22Rv1 (cell line): ENCODE data around the gene BRD9.

Experiments used
- ZFX ChIP-seq: fragments of 450-650 bp; IDR thresholded peaks from 2 replicates; pipeline ENCODE4 v1.6.1; 2017; ENCODE audit warnings: antibody characterized with exemption, borderline replicate concordance
- TF ChIP-seq, protein P1 (sequence below): fragments of 450-650 bp; IDR thresholded peaks from 2 replicates; pipeline ENCODE4 v1.5.1; 2017; ENCODE audit warnings: mild to moderate bottlenecking

- TF ChIP-seq, protein P1, sequence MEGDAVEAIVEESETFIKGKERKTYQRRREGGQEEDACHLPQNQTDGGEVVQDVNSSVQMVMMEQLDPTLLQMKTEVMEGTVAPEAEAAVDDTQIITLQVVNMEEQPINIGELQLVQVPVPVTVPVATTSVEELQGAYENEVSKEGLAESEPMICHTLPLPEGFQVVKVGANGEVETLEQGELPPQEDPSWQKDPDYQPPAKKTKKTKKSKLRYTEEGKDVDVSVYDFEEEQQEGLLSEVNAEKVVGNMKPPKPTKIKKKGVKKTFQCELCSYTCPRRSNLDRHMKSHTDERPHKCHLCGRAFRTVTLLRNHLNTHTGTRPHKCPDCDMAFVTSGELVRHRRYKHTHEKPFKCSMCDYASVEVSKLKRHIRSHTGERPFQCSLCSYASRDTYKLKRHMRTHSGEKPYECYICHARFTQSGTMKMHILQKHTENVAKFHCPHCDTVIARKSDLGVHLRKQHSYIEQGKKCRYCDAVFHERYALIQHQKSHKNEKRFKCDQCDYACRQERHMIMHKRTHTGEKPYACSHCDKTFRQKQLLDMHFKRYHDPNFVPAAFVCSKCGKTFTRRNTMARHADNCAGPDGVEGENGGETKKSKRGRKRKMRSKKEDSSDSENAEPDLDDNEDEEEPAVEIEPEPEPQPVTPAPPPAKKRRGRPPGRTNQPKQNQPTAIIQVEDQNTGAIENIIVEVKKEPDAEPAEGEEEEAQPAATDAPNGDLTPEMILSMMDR: no peak
- TF ChIP-seq ZFX: no peak
Observed at GRCh38 chr5:936149-937144, 43.8 kb upstream of the BRD9 start.
